ENCODE data around the gene CYP26B1. TPM values are rescaled to one million over a fixed set of nuclear protein-coding genes. Genes with fewer than 3 reads are reported as not detected.

CYP26B1 gene
- total RNA-seq, 1 experiment from 2014 or later: 0.20 TPM

DNA sequence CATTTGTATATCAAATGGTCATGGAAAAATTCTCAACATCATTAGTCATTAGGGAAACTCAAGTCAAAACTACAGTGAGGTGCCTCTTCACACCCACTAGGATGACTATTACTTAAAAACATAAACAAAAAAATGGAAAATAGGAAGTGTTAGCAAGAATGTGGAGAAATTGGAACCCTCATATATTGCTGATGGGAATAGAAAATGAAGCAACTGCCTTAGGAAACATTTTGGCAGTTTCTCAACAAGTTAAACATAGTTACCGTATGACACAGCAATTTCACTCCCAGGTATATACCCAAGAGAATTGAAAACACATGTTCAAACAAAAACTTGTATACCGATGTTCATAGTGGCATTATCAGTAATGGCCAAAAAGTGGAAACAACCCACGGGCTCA, 18.1 kb upstream of the CYP26B1 start:
- WGBS (ENCODE audit: extremely low coverage, insufficient read length, low lambda C conversion rate): no CpG with 5 or more reads among the region's 3 CpGs
- no peak overlapping the region for H2AK5ac ChIP-seq (ENCODE audit: insufficient read length, low read length)

More for the DNA sequence above, 18.1 kb upstream of the CYP26B1 start:
- no peak overlapping the region for H3K4ac ChIP-seq (ENCODE audit: low read depth, low read length)
- H4K8ac ChIP-seq (replicated peaks; ENCODE audit: insufficient read length, low read depth, low read length): no peak overlapping the region
- no peaks in the 10 kb centered on the region for H4K20me1 ChIP-seq (ENCODE audit: control insufficient read depth, insufficient read depth, insufficient read length)
- no peaks in the 10 kb centered on the region for H3K9me3 ChIP-seq (ENCODE audit: control insufficient read depth, low read depth, low read length)
- no peak overlapping the region for H2BK5ac ChIP-seq (ENCODE audit: insufficient read length, low read length)
- no peak overlapping the region for H2AFZ ChIP-seq (ENCODE audit: low read length)
- no peak overlapping the region for H2BK20ac ChIP-seq (ENCODE audit: low read depth, low read length, poor library complexity, severe bottlenecking)
- Mint-ChIP-seq H3K36me3 (ENCODE audit: insufficient read depth in 1 of 3, low read depth in 3 of 3) (no peaks in the 10 kb centered on the region), H3K4me1 (no peaks in the 10 kb centered on the region), H3K9me3 (no peaks in the 10 kb centered on the region), H3K4me3 (no peak overlapping the region), H3K27ac (no peak overlapping the region), H3K27me3 (ENCODE audit: low read depth) (no peaks in the 10 kb centered on the region)
- H3K23ac ChIP-seq (ENCODE audit: insufficient read length, low read depth, low read length): no peak overlapping the region
- H3K4me1 ChIP-seq (ENCODE audit: insufficient read depth, low read length): no peaks in the 10 kb centered on the region
- no peak overlapping the region for H2BK12ac ChIP-seq (ENCODE audit: insufficient read length, low read depth, low read length)
- no peak overlapping the region for H3K27ac ChIP-seq (ENCODE audit: insufficient read length, low read depth, low read length)
- H4K5ac ChIP-seq (ENCODE audit: insufficient read length, low read depth, low read length): no peak overlapping the region
- H3K9ac ChIP-seq (ENCODE audit: extremely low read depth, insufficient read length, low read length): no peak overlapping the region
- no peak overlapping the region for H4K91ac ChIP-seq (ENCODE audit: insufficient read length, low read depth, low read length)
- no peak overlapping the region for H3K14ac ChIP-seq (ENCODE audit: insufficient read depth, low read length)
- H3T11ph ChIP-seq (ENCODE audit: low read length): no peak overlapping the region
- H2BK120ac ChIP-seq (ENCODE audit: low read depth, low read length, poor library complexity, severe bottlenecking): no peak overlapping the region
- TF ChIP-seq, protein P1, sequence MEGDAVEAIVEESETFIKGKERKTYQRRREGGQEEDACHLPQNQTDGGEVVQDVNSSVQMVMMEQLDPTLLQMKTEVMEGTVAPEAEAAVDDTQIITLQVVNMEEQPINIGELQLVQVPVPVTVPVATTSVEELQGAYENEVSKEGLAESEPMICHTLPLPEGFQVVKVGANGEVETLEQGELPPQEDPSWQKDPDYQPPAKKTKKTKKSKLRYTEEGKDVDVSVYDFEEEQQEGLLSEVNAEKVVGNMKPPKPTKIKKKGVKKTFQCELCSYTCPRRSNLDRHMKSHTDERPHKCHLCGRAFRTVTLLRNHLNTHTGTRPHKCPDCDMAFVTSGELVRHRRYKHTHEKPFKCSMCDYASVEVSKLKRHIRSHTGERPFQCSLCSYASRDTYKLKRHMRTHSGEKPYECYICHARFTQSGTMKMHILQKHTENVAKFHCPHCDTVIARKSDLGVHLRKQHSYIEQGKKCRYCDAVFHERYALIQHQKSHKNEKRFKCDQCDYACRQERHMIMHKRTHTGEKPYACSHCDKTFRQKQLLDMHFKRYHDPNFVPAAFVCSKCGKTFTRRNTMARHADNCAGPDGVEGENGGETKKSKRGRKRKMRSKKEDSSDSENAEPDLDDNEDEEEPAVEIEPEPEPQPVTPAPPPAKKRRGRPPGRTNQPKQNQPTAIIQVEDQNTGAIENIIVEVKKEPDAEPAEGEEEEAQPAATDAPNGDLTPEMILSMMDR (conservative IDR thresholded peaks at IDR 0.05): no peak
- no peaks in the 10 kb centered on the region for H3K79me1 ChIP-seq (ENCODE audit: insufficient read depth, low read depth, low read length, poor library complexity, severe bottlenecking)
- no peak overlapping the region for H3K4me2 ChIP-seq (ENCODE audit: insufficient read depth, insufficient read length, low read length)
- DNase-seq: no peak
- H3K27me3 ChIP-seq (ENCODE audit: insufficient read depth, low read length): no peaks in the 10 kb centered on the region
- no peaks in the 10 kb centered on the region for H3K79me2 ChIP-seq (ENCODE audit: insufficient read depth, low read length)
- H2BK15ac ChIP-seq (ENCODE audit: low read depth, low read length): no peak overlapping the region
- H3K23me2 ChIP-seq (ENCODE audit: insufficient read length, low read depth, low read length, poor library complexity, severe bottlenecking): no peaks in the 10 kb centered on the region
- no peak overlapping the region for H3K56ac ChIP-seq (ENCODE audit: insufficient read length, low read depth, low read length)
- H3K18ac ChIP-seq (ENCODE audit: insufficient read length, low read depth, low read length): no peak overlapping the region
